HFF-Myc (cell line): ENCODE results near the gene SPOCD1.

ENCODE experiments used
- DNase-seq: peaks from one replicate; pipeline ENCODE4 v3.0.0-alpha.2; 2011; ENCODE audit warnings: low read depth; ENCODE audit errors: extremely low read depth
- H3K4me3 ChIP-seq: replicated peaks from 2 replicates; pipeline ENCODE4 v1.5.1; 2011; ENCODE audit warnings: low read depth, mild to moderate bottlenecking, control low read depth, low read length
- TF ChIP-seq, protein P1 (sequence below): IDR thresholded peaks from 2 replicates; pipeline ENCODE4 v1.5.1; 2012; ENCODE audit warnings: mild to moderate bottlenecking, low read depth, low read length, control low read depth; ENCODE audit errors: missing control alignments

Gene SPOCD1

DNA sequence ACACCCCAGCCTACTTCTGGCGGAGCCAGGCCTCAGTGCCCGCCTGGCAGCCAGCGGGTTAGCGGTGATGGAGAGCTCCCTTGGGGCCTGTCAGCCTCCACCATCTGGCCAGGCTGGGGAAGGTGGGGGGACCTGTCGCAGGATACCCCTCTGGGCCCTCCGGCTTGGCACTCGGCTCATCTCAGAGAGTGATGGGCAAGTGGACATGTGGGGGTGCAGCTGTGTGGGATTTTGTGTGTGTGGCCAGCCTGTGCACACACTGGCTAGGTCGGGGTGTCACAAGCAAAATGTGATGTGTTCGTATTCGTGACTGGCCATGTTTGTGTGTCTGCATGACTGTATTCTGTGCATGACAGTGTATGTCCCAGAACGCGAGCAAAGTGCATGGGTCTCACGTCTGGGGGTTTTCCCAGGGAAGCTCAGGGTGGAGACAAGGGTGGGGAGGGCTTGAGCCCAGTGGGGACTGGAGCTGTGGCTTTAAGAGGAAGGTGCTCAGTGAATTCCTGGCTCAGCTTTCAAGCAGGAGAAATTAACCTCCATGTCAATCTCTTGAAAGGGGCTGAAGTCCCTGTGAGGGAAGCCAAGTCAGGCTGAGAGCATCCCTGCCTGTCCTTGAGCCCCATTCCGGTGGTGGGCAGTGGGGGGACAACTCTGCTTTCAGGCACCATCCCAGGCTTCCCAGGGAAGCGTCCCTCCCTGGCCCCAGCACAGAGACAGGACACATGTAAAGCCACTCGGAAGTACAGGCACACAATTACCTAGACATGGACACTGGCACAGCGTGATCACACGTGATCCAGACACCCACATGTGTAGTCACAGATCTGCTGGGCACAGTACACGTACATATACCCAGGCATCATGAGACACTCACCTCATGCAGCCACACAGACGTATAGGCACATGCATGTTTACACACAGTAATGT, 30.5 kb downstream of the SPOCD1 start:
- H3K4me3 ChIP-seq = no peak overlapping the region
- TF ChIP-seq, protein P1, sequence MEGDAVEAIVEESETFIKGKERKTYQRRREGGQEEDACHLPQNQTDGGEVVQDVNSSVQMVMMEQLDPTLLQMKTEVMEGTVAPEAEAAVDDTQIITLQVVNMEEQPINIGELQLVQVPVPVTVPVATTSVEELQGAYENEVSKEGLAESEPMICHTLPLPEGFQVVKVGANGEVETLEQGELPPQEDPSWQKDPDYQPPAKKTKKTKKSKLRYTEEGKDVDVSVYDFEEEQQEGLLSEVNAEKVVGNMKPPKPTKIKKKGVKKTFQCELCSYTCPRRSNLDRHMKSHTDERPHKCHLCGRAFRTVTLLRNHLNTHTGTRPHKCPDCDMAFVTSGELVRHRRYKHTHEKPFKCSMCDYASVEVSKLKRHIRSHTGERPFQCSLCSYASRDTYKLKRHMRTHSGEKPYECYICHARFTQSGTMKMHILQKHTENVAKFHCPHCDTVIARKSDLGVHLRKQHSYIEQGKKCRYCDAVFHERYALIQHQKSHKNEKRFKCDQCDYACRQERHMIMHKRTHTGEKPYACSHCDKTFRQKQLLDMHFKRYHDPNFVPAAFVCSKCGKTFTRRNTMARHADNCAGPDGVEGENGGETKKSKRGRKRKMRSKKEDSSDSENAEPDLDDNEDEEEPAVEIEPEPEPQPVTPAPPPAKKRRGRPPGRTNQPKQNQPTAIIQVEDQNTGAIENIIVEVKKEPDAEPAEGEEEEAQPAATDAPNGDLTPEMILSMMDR = no peak
- no peak for DNase-seq

DNA sequence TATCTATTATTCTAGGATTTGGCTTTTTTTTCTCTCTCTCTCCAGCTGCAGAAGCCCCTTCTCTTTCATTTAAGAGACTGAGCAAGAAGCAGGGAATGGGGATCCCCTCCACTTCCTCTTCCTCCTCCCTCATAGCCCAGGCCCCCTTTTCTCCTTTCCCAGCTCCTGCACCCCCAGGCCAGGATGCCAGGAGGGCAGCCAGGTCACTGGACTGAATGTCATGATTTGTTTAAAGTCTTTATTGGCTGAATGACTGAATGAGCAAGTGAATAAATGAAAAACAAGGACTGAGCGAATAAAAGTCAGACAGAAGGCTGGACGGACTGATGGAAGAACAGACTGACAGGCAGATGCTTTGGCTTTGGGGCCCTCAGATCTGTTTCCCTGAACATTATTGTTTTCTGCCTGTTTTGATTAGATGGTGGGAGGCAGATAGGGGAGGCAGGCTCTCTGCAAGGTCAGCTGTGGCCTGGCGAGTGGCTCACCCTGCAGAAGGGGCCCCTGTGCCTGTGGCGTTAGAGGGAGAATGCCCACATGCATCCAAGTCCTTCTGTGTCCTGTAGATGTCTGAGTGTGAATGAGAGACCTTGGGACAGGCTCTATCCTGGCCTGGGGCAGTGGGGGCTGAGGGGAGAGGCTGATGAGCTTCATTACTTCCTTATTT, 31.3 kb downstream of the SPOCD1 start:
- H3K4me3 ChIP-seq = no peak overlapping the region
- TF ChIP-seq, protein P1 = no peak
- DNase-seq = no peak

DNA sequence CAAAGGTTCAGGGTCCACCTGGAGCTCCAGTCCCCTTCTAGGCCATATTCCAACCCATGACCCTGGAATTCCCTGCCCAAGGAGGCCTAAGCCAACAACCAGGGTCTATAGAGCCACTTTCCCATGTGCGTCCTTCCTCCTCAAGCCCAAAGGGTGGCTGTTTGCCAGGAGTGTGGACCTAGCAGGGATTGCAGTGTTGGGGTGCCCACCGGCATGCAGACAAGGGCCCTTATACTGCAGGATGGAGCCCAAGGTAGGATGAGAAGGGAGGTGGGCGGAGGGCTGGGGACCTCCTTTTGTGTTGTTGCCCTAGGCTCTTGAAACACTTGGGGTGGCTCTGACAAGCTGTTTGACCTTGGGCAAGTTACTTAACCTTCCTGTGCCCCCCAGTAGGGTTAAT, 32.0 kb downstream of the SPOCD1 start:
- H3K4me3 ChIP-seq = no peak overlapping the region
- no peak for DNase-seq
- TF ChIP-seq, protein P1 = no peak

DNA sequence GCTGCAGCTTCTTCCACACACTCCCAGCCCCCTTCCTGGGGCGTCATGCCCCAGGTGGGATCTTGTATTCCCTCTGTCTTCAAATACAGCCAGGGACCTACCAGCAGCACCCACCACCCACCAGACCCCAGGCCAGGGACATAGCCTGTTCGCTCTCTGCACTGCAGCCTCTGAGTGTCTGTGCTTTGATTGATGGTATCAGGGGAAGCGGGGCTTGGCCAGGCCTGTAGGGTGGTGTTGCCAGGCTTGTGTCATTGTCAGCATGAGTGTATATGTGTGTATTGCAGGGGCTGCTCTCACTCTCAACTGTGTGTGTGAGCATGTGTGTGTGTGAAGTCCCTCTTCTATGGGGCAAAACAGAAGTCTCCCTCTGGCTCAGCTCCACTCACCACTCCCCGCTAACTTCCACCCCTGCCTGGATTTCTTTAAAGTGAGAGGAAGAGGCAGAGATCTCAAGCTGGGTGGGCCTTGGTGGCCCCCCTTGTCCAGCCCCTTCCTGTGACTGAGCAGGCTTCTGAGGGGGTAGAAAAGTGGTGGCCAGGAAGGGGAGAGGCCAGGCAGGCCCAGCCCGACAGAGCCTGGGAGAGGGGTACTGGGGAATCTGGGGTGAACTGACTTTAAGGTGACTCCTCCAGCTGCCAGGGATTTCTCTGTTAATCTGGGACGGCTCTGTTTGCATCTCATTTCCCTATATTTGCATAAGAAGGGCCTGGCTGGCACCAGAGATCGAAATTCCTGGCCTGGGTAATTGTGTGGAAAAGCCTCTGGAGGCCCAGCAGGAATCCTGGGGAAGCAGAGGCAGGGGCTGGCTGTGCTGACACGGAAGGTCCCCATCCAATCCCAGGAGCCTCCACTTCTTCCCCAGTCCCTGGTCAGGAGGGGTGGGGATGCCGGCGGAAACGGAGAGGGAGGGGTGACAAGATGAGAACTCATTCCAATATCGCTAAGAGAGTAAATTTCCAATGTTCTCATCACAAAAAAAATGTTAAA, 33.1 kb downstream of the SPOCD1 start:
- DNase-seq = no peak
- no peak overlapping the region for H3K4me3 ChIP-seq
- TF ChIP-seq, protein P1 = no peak

DNA sequence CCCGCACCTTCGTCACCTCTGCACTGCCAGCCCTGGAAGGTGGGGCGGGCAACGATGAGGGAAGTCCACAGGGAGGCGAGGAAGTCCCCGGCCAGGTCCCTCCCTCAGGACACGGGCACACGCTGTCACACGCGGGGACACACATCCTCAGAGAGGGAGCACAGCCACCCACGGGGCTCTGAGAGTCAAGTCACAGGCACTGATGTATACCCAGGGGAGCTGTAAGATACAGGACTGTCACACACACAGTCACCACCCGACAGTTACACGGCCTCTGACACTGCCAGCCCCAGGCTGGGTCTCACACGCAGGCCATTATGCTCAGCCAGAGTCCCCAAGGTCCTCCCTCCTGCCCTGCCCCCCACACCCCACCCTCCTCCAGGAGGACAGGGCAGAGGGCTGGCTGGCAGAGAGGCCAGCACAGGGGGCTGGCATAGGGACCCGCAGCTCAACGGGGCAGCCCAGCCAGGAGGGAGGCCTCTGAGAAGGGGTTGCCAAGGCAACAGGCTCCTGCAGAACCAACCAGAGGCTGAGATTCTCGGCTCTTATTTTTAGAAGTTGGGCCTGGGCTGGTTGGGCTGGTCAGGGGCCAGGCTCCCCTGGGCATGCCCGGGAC, 34.0 kb downstream of the SPOCD1 start:
- TF ChIP-seq, protein P1 = no peak
- no peak for DNase-seq
- H3K4me3 ChIP-seq = no peak overlapping the region
